ENCODE data around the gene MRPS27. TPM values are rescaled to one million over a fixed set of nuclear protein-coding genes. Genes with fewer than 3 reads are reported as not detected.

Gene MRPS27
- total and polyA plus RNA-seq, 2 experiments from 2014 or later, result 36.4 to 58.5 TPM

GRCh38 chr5:72224946-72225463, 95.0 kb downstream of the MRPS27 start:
- peak overlapping the region; percentile 74 for H3K27ac ChIP-seq
- peaks cover 21% of the 10 kb centered on the region for H3K36me3 ChIP-seq (ENCODE audit: low read depth)
- no peak overlapping the region for H2AFZ ChIP-seq
- 56 to 60% methylated on average over 3 of the region's 3 CpGs for WGBS, 2 experiments (ENCODE audit: low coverage in 1 of 2, low lambda C conversion rate in 2 of 2, missing lambda C conversion rate in 2 of 2)
- no peaks in the 10 kb centered on the region for H4K20me1 ChIP-seq (ENCODE audit: insufficient read depth)
- H3K4me1 ChIP-seq (ENCODE audit: insufficient read depth), result peaks cover 14% of the 10 kb centered on the region
- no peaks in the 10 kb centered on the region for H3K79me2 ChIP-seq (ENCODE audit: insufficient read depth)
- no peak overlapping the region; the same call in 1 of the 2 replicates for H3K4me3 ChIP-seq
- in situ Hi-C loops (cut with MboI), result no loop called here
- H3K9ac ChIP-seq, result peak overlapping the region; percentile 37
- TF ChIP-seq EZH2 (IDR thresholded peaks at IDR 0.05; ENCODE audit: insufficient read depth, poor library complexity, severe bottlenecking), result no peak
- TF ChIP-seq EZH2phosphoT487 (IDR thresholded peaks at IDR 0.05; ENCODE audit: insufficient read depth, low read depth), result 0 out of 2 replicates have a peak, but pooled peaks have one; percentile 44
- H3K27me3 ChIP-seq (replicated peaks; ENCODE audit: insufficient read depth), result no peaks in the 10 kb centered on the region
- H3F3A ChIP-seq (ENCODE audit: insufficient read depth), result peaks cover 11% of the 10 kb centered on the region
- DNase-seq, result peak; percentile 75
- peak overlapping the region; percentile 50 for H3K4me2 ChIP-seq (ENCODE audit: unreplicated experiment)
- H3K9me2 ChIP-seq (ENCODE audit: insufficient read depth), result no peaks in the 10 kb centered on the region
- no peaks in the 10 kb centered on the region for H3K9me3 ChIP-seq (ENCODE audit: low read depth)

- no peak overlapping the region for H3K4me2 ChIP-seq (ENCODE audit: unreplicated experiment)
- no peak overlapping the region for H3K9ac ChIP-seq
- in situ Hi-C loops (cut with MboI), result no loop called here
Observed at GRCh38 chr5:72223371-72223770, 96.7 kb downstream of the MRPS27 start.

GRCh38 chr5:72222521-72222920, 97.5 kb downstream of the MRPS27 start:
- Histone ChIP-seq H3K4me2 (ENCODE audit: unreplicated experiment) (no peak overlapping the region), H3K79me2 (ENCODE audit: insufficient read depth) (no peaks in the 10 kb centered on the region), H2AFZ (no peak overlapping the region), H3F3A (ENCODE audit: insufficient read depth) (peaks cover 11% of the 10 kb centered on the region), H3K27ac (no peak overlapping the region), H3K4me3 (no peak overlapping the region), H3K9me2 (ENCODE audit: insufficient read depth) (no peaks in the 10 kb centered on the region), H3K4me1 (ENCODE audit: insufficient read depth) (peaks cover 14% of the 10 kb centered on the region), H4K20me1 (ENCODE audit: insufficient read depth) (no peaks in the 10 kb centered on the region), H3K27me3 (replicated peaks; ENCODE audit: insufficient read depth) (no peaks in the 10 kb centered on the region), H3K9ac (no peak overlapping the region), H3K36me3 (ENCODE audit: low read depth) (peaks cover 21% of the 10 kb centered on the region), H3K9me3 (ENCODE audit: low read depth) (no peaks in the 10 kb centered on the region)
- DNase-seq, result no peak
- TF ChIP-seq EZH2phosphoT487 (IDR thresholded peaks at IDR 0.05; ENCODE audit: insufficient read depth, low read depth), result no peak
- TF ChIP-seq EZH2 (IDR thresholded peaks at IDR 0.05; ENCODE audit: insufficient read depth, poor library complexity, severe bottlenecking), result no peak
- in situ Hi-C loops (cut with MboI), result no loop called here
- WGBS, 2 experiments (ENCODE audit: low coverage in 1 of 2, low lambda C conversion rate in 2 of 2, missing lambda C conversion rate in 2 of 2), result 96% methylated on average over 1 of the region's 1 CpG

More at GRCh38 chr5:72223371-72223770, 96.7 kb downstream of the MRPS27 start:
- no peak overlapping the region for H3K4me3 ChIP-seq
- peaks cover 11% of the 10 kb centered on the region for H3F3A ChIP-seq (ENCODE audit: insufficient read depth)
- no peak for DNase-seq
- H3K9me3 ChIP-seq (ENCODE audit: low read depth), result no peaks in the 10 kb centered on the region
- H3K4me1 ChIP-seq (ENCODE audit: insufficient read depth), result peaks cover 14% of the 10 kb centered on the region
- no peak overlapping the region for H2AFZ ChIP-seq
- peaks cover 21% of the 10 kb centered on the region for H3K36me3 ChIP-seq (ENCODE audit: low read depth)
- H3K27me3 ChIP-seq (replicated peaks; ENCODE audit: insufficient read depth), result no peaks in the 10 kb centered on the region
- TF ChIP-seq EZH2phosphoT487 (IDR thresholded peaks at IDR 0.05; ENCODE audit: insufficient read depth, low read depth), result no peak
- TF ChIP-seq EZH2 (IDR thresholded peaks at IDR 0.05; ENCODE audit: insufficient read depth, poor library complexity, severe bottlenecking), result no peak
- 88 to 89% methylated on average over 4 of the region's 4 CpGs for WGBS, 2 experiments (ENCODE audit: low coverage in 1 of 2, low lambda C conversion rate in 2 of 2, missing lambda C conversion rate in 2 of 2)
- no peaks in the 10 kb centered on the region for H4K20me1 ChIP-seq (ENCODE audit: insufficient read depth)
- H3K27ac ChIP-seq, result no peak overlapping the region
- H3K79me2 ChIP-seq (ENCODE audit: insufficient read depth), result no peaks in the 10 kb centered on the region
- H3K9me2 ChIP-seq (ENCODE audit: insufficient read depth), result no peaks in the 10 kb centered on the region

GRCh38 chr5:72221541-72221940, 98.5 kb downstream of the MRPS27 start:
- H3K36me3 ChIP-seq (ENCODE audit: low read depth), result peaks cover 21% of the 10 kb centered on the region
- no peak for TF ChIP-seq EZH2phosphoT487 (IDR thresholded peaks at IDR 0.05; ENCODE audit: insufficient read depth, low read depth)
- no peak for TF ChIP-seq EZH2 (IDR thresholded peaks at IDR 0.05; ENCODE audit: insufficient read depth, poor library complexity, severe bottlenecking)
- in situ Hi-C loops (cut with MboI), result no loop called here
- H3K9me3 ChIP-seq (ENCODE audit: low read depth), result no peaks in the 10 kb centered on the region
- no peaks in the 10 kb centered on the region for H3K9me2 ChIP-seq (ENCODE audit: insufficient read depth)
- H3K4me1 ChIP-seq (ENCODE audit: insufficient read depth), result peaks cover 14% of the 10 kb centered on the region
- no peak overlapping the region for H3K9ac ChIP-seq
- H3K27ac ChIP-seq, result no peak overlapping the region
- no peaks in the 10 kb centered on the region for H3K27me3 ChIP-seq (replicated peaks; ENCODE audit: insufficient read depth)
- H3F3A ChIP-seq (ENCODE audit: insufficient read depth), result peaks cover 11% of the 10 kb centered on the region
- no peaks in the 10 kb centered on the region for H3K79me2 ChIP-seq (ENCODE audit: insufficient read depth)
- no peak overlapping the region for H3K4me3 ChIP-seq
- WGBS, 2 experiments (ENCODE audit: low coverage in 1 of 2, low lambda C conversion rate in 2 of 2, missing lambda C conversion rate in 2 of 2), result 61 to 63% methylated on average over 4 of the region's 4 CpGs
- H4K20me1 ChIP-seq (ENCODE audit: insufficient read depth), result no peaks in the 10 kb centered on the region
- H2AFZ ChIP-seq, result no peak overlapping the region
- no peak for DNase-seq
- H3K4me2 ChIP-seq (ENCODE audit: unreplicated experiment), result no peak overlapping the region

Measured in GM23248 (cell line).